Transverse colon (tissue), 4 donors: ENCODE results near the gene FGFBP2. TPM values are rescaled to one million over a fixed set of nuclear protein-coding genes. Genes with fewer than 3 reads are reported as not detected.

Source experiments
- DNase-seq: peaks from one replicate; pipeline ENCODE4 v3.0.0-alpha.2; 2019
- H3K27ac ChIP-seq, 4 donors: fragments of 200-600 bp; sonication (generic); 2 replicates each; pipeline ENCODE4 v1.5.1; 2016 to 2018; ENCODE audit warnings: inconsistent platforms in 4 of 4
- H3K27me3 ChIP-seq: fragments of 200-600 bp; sonication (generic); 2 replicates; pipeline ENCODE4 v1.5.1; 2017; ENCODE audit warnings: inconsistent platforms
- H3K36me3 ChIP-seq, 4 donors: fragments of 200-600 bp; sonication (generic); 2 replicates each; pipeline ENCODE4 v1.5.1; 2017 to 2019; ENCODE audit warnings: inconsistent platforms in 4 of 4
- H3K4me1 ChIP-seq, 4 donors: fragments of 200-600 bp; sonication (generic); 2 replicates each; pipeline ENCODE4 v1.5.1; 2017 to 2020; ENCODE audit warnings: inconsistent platforms in 4 of 4
- H3K4me3 ChIP-seq, 4 donors: fragments of 200-600 bp; sonication (generic); 1 replicate in 1 of 4; 2 replicates in 3 of 4; pipeline versions ENCODE4 v1.5.1 to v1.6.1; 2017 to 2019; ENCODE audit warnings: inconsistent platforms in 4 of 4
- H3K9me3 ChIP-seq, 2 donors: fragments of 200-600 bp; sonication (generic); 2 replicates each; pipeline ENCODE4 v1.5.1; 2017 to 2019; ENCODE audit warnings: inconsistent platforms in 2 of 2
- CTCF ChIP-seq, 5 experiments: fragments of 200-600 bp in 3 of 5; fragments of 450-650 bp in 2 of 5; sonication (generic) in 3 of 5; IDR thresholded peaks; 1 replicate in 2 of 5; 2 replicates in 3 of 5; pipeline ENCODE4 v1.5.1; 2016 to 2017; ENCODE audit warnings: antibody characterized with exemption in 5 of 5, inconsistent platforms in 3 of 5, mild to moderate bottlenecking in 2 of 5, moderate library complexity in 1 of 5
- EP300 ChIP-seq: sonication (generic); formaldehyde crosslinking; IDR thresholded peaks from one replicate; pipeline ENCODE4 v1.6.1; 2017; ENCODE audit warnings: antibody characterized with exemption, low read depth
- POLR2A ChIP-seq: fragments of 450-650 bp; IDR thresholded peaks from one replicate; pipeline ENCODE4 v1.6.1; 2016; ENCODE audit warnings: antibody characterized with exemption, mild to moderate bottlenecking, moderate library complexity
- POLR2AphosphoS5 ChIP-seq, 3 donors: sonication (generic); formaldehyde crosslinking; IDR thresholded peaks; one replicate each; pipeline ENCODE4 v1.6.1; 2016; ENCODE audit warnings: antibody characterized with exemption in 3 of 3
- WGBS, 2 donors: methylation state at CpG; one replicate each; pipeline ENCODE4 v1.1.5; 2018; ENCODE audit warnings: low coverage in 1 of 2; 5-methylcytosine and 5-hydroxymethylcytosine counted together
- in situ Hi-C, 4 donors: fragments of 200-750 bp; cut with MboI; loops; one replicate each; pipeline versions ENCODE4 v1.15.0 to v1.15.1; 2017; ENCODE audit warnings: low sequenced_read_pairs in 3 of 4, low pct_ligation_motif_present in 1 of 4, low pct_unique_long_range_greater_than_20kb in 1 of 4
- intact Hi-C: fragments of 100-400 bp; cut with DNase I; formaldehyde crosslinking; loops from one replicate; pipeline ENCODE4 v1.15.1; 2023; ENCODE audit warnings: low total_unique reads
- total RNA-seq, 4 donors: library from RNA; depleted of rRNA; stranded (reverse); fragments of >200 nt; gene quantifications; one replicate each; pipeline ENCODE4 v1.1.0, GENCODE V29; 2016

FGFBP2 gene
- total RNA-seq, 4 donors from 2014 or later, result 2.2 to 5.6 TPM; not detected in 2

- Histone ChIP-seq H3K36me3 (no peaks in the 10 kb centered on the region), H3K9me3 (no peaks in the 10 kb centered on the region), H3K27ac (no peak overlapping the region), H3K4me1 (no peaks in the 10 kb centered on the region), H3K27me3 (no peaks in the 10 kb centered on the region), H3K4me3 (no peak overlapping the region)
- WGBS, 2 donors, result 31 to 53% methylated on average over 5 of the region's 5 CpGs
- no peak for TF ChIP-seq CTCF (IDR thresholded peaks at IDR 0.05)
- TF ChIP-seq POLR2AphosphoS5 (IDR thresholded peaks at IDR 0.05), result no peak
- no peak for TF ChIP-seq POLR2A
- TF ChIP-seq EP300, result no peak
- in situ Hi-C loops, result loop anchor here in 2 of 4 donors (10.0 to 25.0 kb wide), 3 partner anchors 69 to 466 kb away; no protein-coding TSS in a partner anchor
- DNase-seq, result no peak
- intact Hi-C loops, result loop anchor here (10.0 kb wide), 1 partner anchor 69 kb away; no protein-coding TSS in a partner anchor
These were observed 9.3 kb downstream of the FGFBP2 start for GRCh38 chr4:15953625-15954024.

- Histone ChIP-seq H3K9me3 (no peaks in the 10 kb centered on the region), H3K27me3 (no peaks in the 10 kb centered on the region), H3K4me1 (no peaks in the 10 kb centered on the region), H3K36me3 (no peaks in the 10 kb centered on the region), H3K4me3 (no peak overlapping the region), H3K27ac (no peak overlapping the region)
- no peak for DNase-seq
- in situ Hi-C loops, result loop anchor here in 2 of 4 donors (10.0 to 25.0 kb wide), 3 partner anchors 67 to 464 kb away; no protein-coding TSS in a partner anchor
- intact Hi-C loops, result loop anchor here (10.0 kb wide), 1 partner anchor 67 kb away; no protein-coding TSS in a partner anchor
- TF ChIP-seq CTCF (IDR thresholded peaks at IDR 0.05), result no peak
- TF ChIP-seq EP300, result no peak
- TF ChIP-seq POLR2AphosphoS5 (IDR thresholded peaks at IDR 0.05), result no peak
- TF ChIP-seq POLR2A, result no peak
These were observed 11.2 kb downstream of the FGFBP2 start for GRCh38 chr4:15951781-15952180.

- H3K36me3 ChIP-seq, result no peaks in the 10 kb centered on the region
- H3K4me1 ChIP-seq, result no peaks in the 10 kb centered on the region
- 76 to 92% methylated on average over 5 to 9 of the region's 9 CpGs for WGBS, 2 donors
- in situ Hi-C loops (no loop called here), intact Hi-C loops (no loop called here)
- no peak overlapping the region for H3K27ac ChIP-seq
- TF ChIP-seq POLR2A, result no peak
- TF ChIP-seq EP300, result no peak
- TF ChIP-seq CTCF (IDR thresholded peaks at IDR 0.05), result no peak
- no peak for TF ChIP-seq POLR2AphosphoS5 (IDR thresholded peaks at IDR 0.05)
- DNase-seq, result no peak
- H3K9me3 ChIP-seq, result no peaks in the 10 kb centered on the region
- no peak overlapping the region for H3K4me3 ChIP-seq
- no peaks in the 10 kb centered on the region for H3K27me3 ChIP-seq
These were observed 14.1 kb downstream of the FGFBP2 start for GRCh38 chr4:15948826-15949225.

- Histone ChIP-seq H3K36me3 (no peaks in the 10 kb centered on the region), H3K4me1 (no peaks in the 10 kb centered on the region), H3K27me3 (no peaks in the 10 kb centered on the region), H3K4me3 (no peak overlapping the region), H3K27ac (no peak overlapping the region), H3K9me3 (no peaks in the 10 kb centered on the region)
- TF ChIP-seq EP300 (no peak), POLR2A (no peak), CTCF (IDR thresholded peaks at IDR 0.05) (no peak), POLR2AphosphoS5 (IDR thresholded peaks at IDR 0.05) (no peak)
- in situ Hi-C loops (no loop called here), intact Hi-C loops (no loop called here)
- DNase-seq, result no peak
- 68 to 92% methylated on average over 5 to 8 of the region's 8 CpGs for WGBS, 2 donors
These were observed 15.3 kb downstream of the FGFBP2 start for GRCh38 chr4:15947684-15948083.
